HG02610 (cell line): Measurements from ENCODE around the gene BCAR1.
"Not testable (repeated sequence)": the region's sequence is repeated elsewhere in the genome, so short reads cannot be mapped to it uniquely, and the experiment has no call there.

Experiments used
- ATAC-seq: cut with Tn5 transposase; IDR thresholded peaks from one replicate; pipeline ENCODE4 v1.9.1; 2021; ENCODE audit warnings: mild to moderate bottlenecking, moderate library complexity; ENCODE audit not compliant: unreplicated experiment

The BCAR1 gene

GRCh38 chr16:75272097-75272551, 20.7 kb upstream of the BCAR1 start:
- peak; percentile 46 for ATAC-seq

- peak; percentile 37 for ATAC-seq
Measured at GRCh38 chr16:75271441-75272096, 20.1 kb upstream of the BCAR1 start.

DNA sequence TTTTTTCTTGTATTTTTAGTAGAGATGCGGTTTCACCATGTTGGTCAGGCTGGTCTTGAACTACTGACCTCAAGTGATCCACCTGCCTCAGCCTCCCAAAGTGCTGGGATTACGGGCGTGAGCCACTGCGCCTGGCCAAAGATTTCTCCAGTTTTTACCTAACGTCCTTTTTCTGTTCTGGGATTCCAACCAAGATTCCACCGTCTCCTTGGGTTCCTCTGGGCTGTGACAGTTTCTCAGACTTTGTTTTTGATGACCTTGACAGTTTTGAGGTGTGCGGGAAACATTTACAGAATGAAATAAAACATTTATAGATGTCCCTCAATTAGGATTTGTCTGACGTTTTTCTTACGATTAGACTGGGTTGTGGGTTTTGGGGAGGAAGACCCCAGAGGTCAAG, 17.9 kb upstream of the BCAR1 start:
- not testable (repeated sequence) for ATAC-seq

DNA sequence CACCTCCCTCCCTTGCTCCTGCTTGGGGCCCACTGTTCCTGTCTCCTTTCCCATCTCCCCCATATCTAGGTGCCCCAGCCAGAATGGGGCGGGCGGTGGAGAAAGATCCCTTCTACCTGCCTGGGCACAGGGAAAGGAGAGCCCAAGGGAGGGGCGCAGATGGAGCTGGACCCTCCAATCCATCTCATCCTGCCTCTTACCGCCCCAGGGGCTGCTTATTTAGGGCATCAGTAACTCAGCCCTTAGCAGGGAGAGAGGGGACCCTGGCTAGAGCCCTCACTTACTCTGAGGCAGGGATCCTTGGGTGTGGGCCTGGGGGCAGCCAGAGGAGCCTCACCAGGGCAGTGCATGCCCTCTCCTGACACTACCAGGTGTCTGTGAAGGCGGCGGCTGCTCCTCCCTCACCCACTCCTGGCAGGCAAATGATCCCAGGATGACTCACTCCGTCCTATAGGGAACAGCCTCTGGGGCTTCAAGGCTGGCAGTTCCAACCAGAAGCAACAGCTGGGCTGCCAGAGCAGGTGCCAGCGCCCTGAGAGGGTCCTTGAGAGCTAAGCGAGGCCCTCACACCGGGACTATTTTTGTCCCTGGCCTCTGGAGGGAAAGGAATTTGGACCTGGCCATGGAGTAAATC, 16.3 kb upstream of the BCAR1 start:
- ATAC-seq, result no peak

GRCh38 chr16:75266738-75267630, 15.6 kb upstream of the BCAR1 start:
- ATAC-seq, result no peak

DNA sequence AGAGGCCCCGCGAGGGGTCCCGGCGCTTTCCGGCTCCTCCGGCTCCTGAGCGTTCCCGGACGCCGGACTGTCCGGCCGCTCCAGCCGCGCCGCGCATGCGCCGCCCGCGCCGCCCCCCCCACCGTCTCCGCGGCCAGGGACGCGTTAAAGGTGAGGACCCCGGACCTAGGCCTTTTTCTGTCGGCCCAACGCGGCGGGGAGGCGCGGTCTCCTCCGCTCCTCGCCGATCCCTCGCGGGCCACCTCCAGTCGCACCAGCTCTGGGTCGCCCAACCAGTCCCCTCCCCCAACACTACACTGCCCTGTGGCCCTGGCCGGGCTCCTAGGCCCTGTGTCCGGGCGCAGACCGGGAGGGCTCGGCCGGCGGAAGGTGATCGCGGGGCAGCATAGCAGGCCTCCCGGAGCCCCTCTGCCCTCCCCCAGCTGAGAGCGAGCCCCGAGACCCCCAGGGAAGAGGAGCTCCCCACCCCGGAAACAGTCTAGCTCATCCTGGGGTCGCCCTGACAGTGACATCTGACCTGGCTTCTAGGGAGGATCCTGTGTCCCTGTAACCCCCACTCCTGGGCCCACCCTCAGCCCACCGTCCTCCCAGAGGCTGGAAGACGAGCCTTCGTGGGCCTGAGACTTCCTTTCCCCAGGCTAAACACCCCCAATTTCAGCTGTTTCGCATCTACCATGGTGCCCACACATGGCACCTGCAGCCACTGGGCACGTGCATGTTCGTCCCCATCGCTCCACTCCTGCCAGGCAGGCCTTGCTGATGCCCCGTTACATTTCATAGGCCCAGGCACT, 14.7 kb upstream of the BCAR1 start:
- peak; percentile 56 for ATAC-seq

- peak; percentile 25 for ATAC-seq
Measured at GRCh38 chr16:75264999-75265910, 13.8 kb upstream of the BCAR1 start.

- no peak for ATAC-seq
Measured at GRCh38 chr16:75264457-75264998, 13.1 kb upstream of the BCAR1 start.

DNA sequence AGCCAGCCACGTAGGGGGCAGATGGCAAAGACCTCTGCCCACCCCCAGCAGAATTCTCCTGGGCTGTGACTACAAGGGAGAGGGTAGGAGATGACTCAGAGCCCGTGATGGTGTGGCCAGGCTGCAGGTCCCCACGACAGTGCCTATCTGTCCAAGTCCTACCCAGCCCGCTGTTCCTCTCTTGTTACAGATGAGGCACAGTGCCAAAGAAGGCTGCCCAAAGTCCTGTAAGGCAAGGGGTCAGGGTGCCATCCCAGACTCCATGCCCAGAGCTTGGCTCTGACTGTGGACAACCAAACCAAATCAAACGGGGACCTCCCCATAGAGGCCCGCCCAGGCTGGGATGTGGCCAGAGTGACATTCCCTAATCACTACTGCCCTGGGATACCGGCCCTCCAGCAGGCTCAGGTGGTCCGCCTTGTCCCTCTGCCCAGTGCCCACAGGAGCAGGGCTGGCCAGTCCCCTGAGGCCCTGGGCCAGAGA, 12.6 kb upstream of the BCAR1 start:
- ATAC-seq, result no peak

DNA sequence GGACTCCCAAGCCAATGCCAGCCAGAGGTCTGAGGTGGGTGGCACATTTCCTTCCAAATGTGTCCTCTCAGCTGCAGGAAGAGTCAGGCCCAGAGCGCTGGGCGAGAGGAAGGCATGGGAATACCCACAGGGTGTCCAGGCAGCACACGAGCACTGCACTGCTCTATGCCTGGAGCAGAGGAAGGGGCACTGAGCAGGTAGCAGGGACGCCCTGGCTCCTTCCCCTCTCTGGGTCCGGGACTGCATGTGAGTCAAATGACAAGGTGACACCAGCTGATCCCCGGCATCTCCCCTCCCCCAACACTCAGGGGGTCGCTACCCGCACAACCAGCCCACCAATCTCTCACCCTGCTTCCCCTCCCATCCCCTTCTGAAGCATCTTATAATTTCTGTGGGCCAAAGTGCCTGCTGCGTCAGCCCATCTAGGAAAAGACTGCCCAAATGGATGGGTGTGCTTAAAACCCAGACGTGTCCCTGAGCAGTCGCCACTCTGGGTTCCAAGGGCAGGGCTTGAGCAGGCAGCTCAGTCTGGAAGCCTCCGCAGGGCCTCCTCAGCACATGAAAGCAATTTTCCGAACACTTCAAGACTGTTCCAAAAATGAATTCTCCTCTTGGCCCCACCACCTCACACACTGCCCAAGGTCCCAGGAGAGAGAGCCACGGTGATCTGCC, 12.0 kb upstream of the BCAR1 start:
- ATAC-seq, result no peak

DNA sequence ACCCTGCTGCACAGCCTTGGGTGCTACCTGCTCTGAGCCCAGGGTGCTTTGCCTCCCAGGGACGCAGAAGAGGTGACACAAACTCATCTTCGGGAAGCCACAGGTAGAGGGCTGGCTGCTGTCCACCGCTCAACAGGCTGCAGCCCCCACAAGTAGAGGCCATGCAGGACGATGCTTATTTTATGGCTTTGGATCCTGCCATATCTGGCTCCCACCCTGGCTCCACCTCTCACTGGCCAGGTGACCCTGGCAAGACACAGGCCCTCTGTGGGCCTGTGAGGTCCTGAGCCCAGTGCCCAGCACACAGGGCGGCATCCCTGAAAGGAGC, 11.3 kb upstream of the BCAR1 start:
- no peak for ATAC-seq

DNA sequence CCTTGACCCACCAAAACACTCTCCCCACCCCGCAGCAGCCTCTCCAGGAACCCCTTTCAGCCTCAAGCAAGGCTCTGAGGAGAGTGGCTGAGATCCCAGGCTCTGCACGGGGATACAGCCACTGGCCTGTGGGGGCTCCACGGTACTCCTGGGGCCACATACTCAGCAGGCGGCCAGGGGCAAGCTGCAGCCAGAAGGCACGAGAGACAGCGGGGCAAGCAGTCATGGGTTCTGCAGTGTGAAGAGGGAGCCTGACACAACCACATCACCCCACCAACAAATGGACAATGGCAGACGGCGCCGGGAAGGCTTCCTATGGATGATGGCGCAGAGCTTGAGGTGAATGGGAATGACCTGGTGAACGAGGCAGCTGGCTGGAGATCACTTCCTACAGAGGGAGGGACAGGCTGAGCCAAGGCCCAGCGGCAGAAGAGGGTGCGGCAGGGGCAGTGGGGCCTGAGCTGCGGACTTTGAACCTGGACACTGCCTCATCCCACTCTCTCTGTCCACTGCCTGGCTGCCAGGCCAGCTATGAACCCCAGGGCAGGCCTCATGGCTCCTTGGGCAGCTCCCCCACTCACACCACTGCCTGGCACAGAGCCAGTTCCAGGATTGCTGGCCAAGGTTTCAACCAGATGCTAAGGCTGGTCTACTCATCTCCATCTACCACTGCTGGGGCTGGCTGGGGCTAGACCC, 10.8 kb upstream of the BCAR1 start:
- no peak for ATAC-seq

DNA sequence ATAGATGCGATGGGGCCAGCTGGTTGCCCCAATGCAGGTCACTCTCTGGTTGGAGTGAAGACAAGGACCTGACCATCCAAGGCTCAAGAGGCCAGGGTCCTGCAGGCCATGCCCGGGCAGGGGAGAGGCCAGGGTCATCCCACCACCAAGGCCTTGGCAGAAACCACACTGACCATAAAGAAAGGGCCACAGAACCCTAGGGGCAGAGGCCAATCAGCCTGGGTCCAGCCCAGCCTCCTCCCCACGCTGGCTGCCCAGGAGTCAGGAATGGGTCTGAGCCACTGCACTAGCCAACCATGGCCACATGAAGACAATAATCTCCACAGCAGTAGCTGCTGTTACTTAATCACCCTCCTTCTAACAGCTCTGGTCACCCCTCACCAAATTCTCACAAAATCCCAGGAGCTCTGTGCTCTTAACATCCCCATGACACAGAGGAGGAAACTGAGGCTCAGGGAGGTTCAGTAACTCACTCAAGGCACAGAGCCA, 10.2 kb upstream of the BCAR1 start:
- no peak for ATAC-seq

- no peak for ATAC-seq
Measured at GRCh38 chr16:75260851-75261589, 9.6 kb upstream of the BCAR1 start.

DNA sequence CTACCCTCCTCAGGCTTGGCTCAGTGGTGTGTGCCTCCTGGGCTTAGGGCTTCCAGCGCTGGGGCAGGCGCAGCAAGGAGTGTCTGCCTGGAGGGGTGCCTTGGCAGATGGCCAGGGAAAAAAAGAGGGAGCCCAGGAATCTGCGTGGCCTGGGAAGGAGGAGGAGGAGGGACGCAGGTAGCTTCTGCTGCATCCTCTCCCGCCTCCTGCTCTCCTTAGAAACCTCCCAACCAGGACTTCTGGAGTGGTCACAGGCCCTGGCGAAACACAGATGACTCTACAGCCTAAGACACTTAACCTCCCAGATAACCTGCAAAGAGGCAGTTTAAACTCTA, 7.3 kb upstream of the BCAR1 start:
- ATAC-seq, result no peak

- no peak for ATAC-seq
Measured at GRCh38 chr16:75257886-75258806, 6.7 kb upstream of the BCAR1 start.
